H1 (cell line): ENCODE results near the gene KRT4. TPM values are rescaled to one million over a fixed set of nuclear protein-coding genes. Genes with fewer than 3 reads are reported as not detected.

ENCODE experiments used
- CTCF ChIA-PET: fragments of 300-600 bp; sonication (Branson Sonifier 250); formaldehyde crosslinking; loops from one replicate; lab custom pipeline; 2021; ENCODE audit not compliant: partially characterized antibody; lab: Charles Lee
- POLR2A ChIA-PET: fragments of 300-600 bp; sonication (Branson Sonifier 250); formaldehyde crosslinking; loops from one replicate; lab custom pipeline; 2021; ENCODE audit warnings: inconsistent platforms; ENCODE audit not compliant: partially characterized antibody; lab: Charles Lee
- DNase-seq, 2 experiments: peaks; one replicate each; pipeline versions ENCODE4 v3.0.0 to v3.0.0-alpha.2; 2010 to 2022; ENCODE audit warnings: low spot score in 2 of 2, low read depth in 1 of 2, mixed read lengths in 1 of 2
- FAIRE-seq: peaks from 2 replicates; lab custom pipeline; 2011; peaks lifted over from hg19 to GRCh38; lab: Jason Lieb, UNC
- H2AFZ ChIP-seq: 2 replicates; pipeline ENCODE4 v1.8.1; 2012; ENCODE audit warnings: low read length, inconsistent platforms
- H2AK5ac ChIP-seq: 2 replicates; pipeline ENCODE4 v1.6.1; 2013; ENCODE audit warnings: low read depth, low read length
- H2BK120ac ChIP-seq: replicated peaks from 2 replicates; pipeline ENCODE3; 2013; ENCODE audit warnings: low read depth, low read length, inconsistent platforms
- H2BK12ac ChIP-seq: 2 replicates; pipeline ENCODE4 v1.6.1; 2013; ENCODE audit warnings: low read depth, low read length
- H2BK15ac ChIP-seq: 2 replicates; pipeline ENCODE4 v1.6.1; 2013; ENCODE audit warnings: low read length
- H2BK20ac ChIP-seq: 2 replicates; pipeline ENCODE4 v1.6.1; 2013; ENCODE audit warnings: low read length
- H2BK5ac ChIP-seq: 2 replicates; pipeline ENCODE4 v1.6.1; 2013; ENCODE audit warnings: low read depth, low read length
- H3K14ac ChIP-seq: 2 replicates; pipeline ENCODE4 v1.6.1; 2013; ENCODE audit warnings: inconsistent platforms; ENCODE audit not compliant: insufficient read length
- H3K18ac ChIP-seq: 2 replicates; pipeline ENCODE4 v1.6.1; 2013; ENCODE audit warnings: low read length; ENCODE audit errors: extremely low read depth
- H3K23ac ChIP-seq: 2 replicates; pipeline ENCODE4 v1.6.1; 2013; ENCODE audit warnings: inconsistent platforms; ENCODE audit not compliant: insufficient read length
- H3K23me2 ChIP-seq: 2 replicates; pipeline ENCODE4 v1.6.1; 2013; ENCODE audit warnings: low read depth, low read length
- H3K27ac ChIP-seq: 2 replicates; pipeline ENCODE4 v1.6.1; 2011; ENCODE audit warnings: low read depth, low read length, inconsistent platforms
- H3K27me3 ChIP-seq, 4 experiments: replicated peaks in 1 of 4; 1 replicate in 1 of 4; 2 replicates in 3 of 4; pipeline versions ENCODE4 v1.6.1 to v1.8.1; 2011 to 2013; ENCODE audit warnings: low read length in 3 of 4, mild to moderate bottlenecking in 3 of 4, inconsistent platforms in 2 of 4, mixed read lengths in 2 of 4, moderate library complexity in 1 of 4; ENCODE audit not compliant: control insufficient read depth in 3 of 4, insufficient read depth in 3 of 4; ENCODE audit errors: extremely low read depth in 1 of 4
- H3K36me3 ChIP-seq, 4 experiments: 2 replicates each; pipeline versions ENCODE4 v1.6.1 to v1.8.1; 2011 to 2013; ENCODE audit warnings: mild to moderate bottlenecking in 4 of 4, low read length in 3 of 4, moderate library complexity in 2 of 4, control low read depth in 1 of 4, inconsistent platforms in 1 of 4; ENCODE audit not compliant: insufficient read depth in 4 of 4, control insufficient read depth in 2 of 4
- H3K4ac ChIP-seq: replicated peaks from 2 replicates; pipeline ENCODE3; 2013; ENCODE audit warnings: low read length, low read depth, mixed read lengths, inconsistent platforms; ENCODE audit not compliant: insufficient read length
- H3K4me1 ChIP-seq, 4 experiments: replicated peaks in 1 of 4; 1 replicate in 1 of 4; 2 replicates in 3 of 4; pipeline versions ENCODE4 v1.6.1 to v1.8.1; 2011 to 2013; ENCODE audit warnings: low read length in 3 of 4, inconsistent platforms in 2 of 4, mixed read lengths in 1 of 4; ENCODE audit not compliant: insufficient read depth in 4 of 4, control insufficient read depth in 3 of 4
- H3K4me2 ChIP-seq, 2 experiments: 2 replicates each; pipeline versions ENCODE4 v1.6.1 to v1.8.1; 2011 to 2013; ENCODE audit warnings: low read depth in 2 of 2, low read length in 2 of 2, control low read depth in 1 of 2, inconsistent platforms in 1 of 2, mild to moderate bottlenecking in 1 of 2; ENCODE audit not compliant: insufficient read depth in 1 of 2
- H3K4me3 ChIP-seq, 4 experiments: fragments of 200-600, 300-600 bp in 1 of 4; sonication (generic), shearing (Covaris generic), sonication (Bioruptor Twin) in 1 of 4; 2 replicates each; pipeline versions ENCODE4 v1.5.1 to v1.8.1; 2011 to 2016; ENCODE audit warnings: low read length in 4 of 4, low read depth in 3 of 4, control low read depth in 2 of 4, inconsistent platforms in 2 of 4, mild to moderate bottlenecking in 2 of 4, mixed read lengths in 1 of 4, moderate library complexity in 1 of 4; ENCODE audit not compliant: insufficient read depth in 2 of 4; ENCODE audit errors: extremely low read depth in 1 of 4
- H3K56ac ChIP-seq: replicated peaks from 2 replicates; pipeline ENCODE3; 2013; ENCODE audit warnings: low read depth, mild to moderate bottlenecking, mixed read lengths, low read length, inconsistent platforms; ENCODE audit not compliant: insufficient read length
- H3K79me1 ChIP-seq: 2 replicates; pipeline ENCODE4 v1.6.1; 2013; ENCODE audit warnings: low read depth, low read length, control low read depth
- H3K79me2 ChIP-seq, 2 experiments: 2 replicates each; pipeline versions ENCODE4 v1.6.1 to v1.8.1; 2012 to 2013; ENCODE audit warnings: low read length in 2 of 2, mild to moderate bottlenecking in 2 of 2, inconsistent platforms in 1 of 2; ENCODE audit not compliant: insufficient read depth in 2 of 2, control insufficient read depth in 1 of 2
- H3K9ac ChIP-seq, 4 experiments: replicated peaks in 1 of 4; 1 replicate in 1 of 4; 2 replicates in 3 of 4; pipeline versions ENCODE4 v1.6.1 to v1.8.1; 2011 to 2013; ENCODE audit warnings: low read depth in 3 of 4, low read length in 3 of 4, control low read depth in 2 of 4, mild to moderate bottlenecking in 2 of 4, moderate library complexity in 2 of 4, inconsistent platforms in 1 of 4; ENCODE audit errors: extremely low read depth in 1 of 4
- H3K9me3 ChIP-seq, 2 experiments: 2 replicates each; pipeline versions ENCODE4 v1.6.1 to v1.8.1; 2012 to 2013; ENCODE audit warnings: mild to moderate bottlenecking in 2 of 2, moderate library complexity in 2 of 2, control low read depth in 1 of 2, inconsistent platforms in 1 of 2, low read depth in 1 of 2, low read length in 1 of 2, mixed read lengths in 1 of 2; ENCODE audit not compliant: insufficient read depth in 2 of 2
- H4K20me1 ChIP-seq, 2 experiments: replicated peaks in 1 of 2; 2 replicates each; pipeline versions ENCODE3 to v1.8.1; 2011 to 2013; ENCODE audit warnings: inconsistent platforms in 2 of 2, low read length in 2 of 2, mild to moderate bottlenecking in 1 of 2; ENCODE audit not compliant: insufficient read depth in 2 of 2, control insufficient read depth in 1 of 2
- H4K5ac ChIP-seq: 2 replicates; pipeline ENCODE4 v1.6.1; 2013; ENCODE audit warnings: low read length, low read depth, mixed read lengths, inconsistent platforms; ENCODE audit not compliant: insufficient read length
- H4K8ac ChIP-seq: 2 replicates; pipeline ENCODE4 v1.8.0; 2013; ENCODE audit warnings: mild to moderate bottlenecking, moderate library complexity, low read length, inconsistent platforms; ENCODE audit not compliant: insufficient read depth; ENCODE audit errors: extremely low read depth
- H4K91ac ChIP-seq: replicated peaks from 2 replicates; pipeline ENCODE3; 2013; ENCODE audit warnings: low read length, mixed read lengths, inconsistent platforms; ENCODE audit not compliant: insufficient read length
- ASH2L ChIP-seq: fragments of 200-600, 300-600 bp; sonication (generic); IDR thresholded peaks from one replicate; pipeline ENCODE4 v1.7.1; 2017; ENCODE audit warnings: low read length
- BACH1 ChIP-seq: IDR thresholded peaks from 2 replicates; pipeline ENCODE4 v1.6.1; 2012; ENCODE audit warnings: low read length, improper control_type of control experiment
- CBX8 ChIP-seq: fragments of 300-800, 300-1000 bp; sonication (generic); IDR thresholded peaks from 2 replicates; pipeline ENCODE4 v1.7.1; 2016; ENCODE audit warnings: low read depth, low read length, borderline replicate concordance
- CEBPB ChIP-seq: IDR thresholded peaks from 2 replicates; pipeline ENCODE4 v1.6.1; 2012; ENCODE audit warnings: low read depth, low read length
- CHD1 ChIP-seq: IDR thresholded peaks from 2 replicates; pipeline ENCODE4 v1.6.1; 2012; ENCODE audit warnings: low read depth, low read length, improper control_type of control experiment
- EGR1 ChIP-seq: IDR thresholded peaks from 2 replicates; pipeline ENCODE4 v1.6.1; 2011; ENCODE audit warnings: low read depth, low read length, borderline replicate concordance
- EP300 ChIP-seq, 2 experiments: IDR thresholded peaks; 1 replicate in 1 of 2; 2 replicates in 1 of 2; pipeline ENCODE4 v1.6.1; 2011 to 2012; ENCODE audit warnings: low read depth in 2 of 2, low read length in 2 of 2, mild to moderate bottlenecking in 2 of 2, borderline replicate concordance in 1 of 2, inconsistent platforms in 1 of 2, moderate library complexity in 1 of 2
- EZH2 ChIP-seq: fragments of 200-600 bp; sonication (generic); IDR thresholded peaks from 2 replicates; pipeline ENCODE4 v1.7.1; 2012; ENCODE audit warnings: low read depth, mild to moderate bottlenecking, moderate library complexity, low read length, inconsistent platforms; ENCODE audit not compliant: severe bottlenecking
- GTF2F1 ChIP-seq: IDR thresholded peaks from 2 replicates; pipeline ENCODE4 v1.6.1; 2012; ENCODE audit warnings: low read depth, low read length, improper control_type of control experiment, borderline replicate concordance
- MAFK ChIP-seq: IDR thresholded peaks from 2 replicates; pipeline ENCODE4 v1.6.1; 2012; ENCODE audit warnings: low read depth, mild to moderate bottlenecking, improper control_type of control experiment, low read length
- RFX5 ChIP-seq: IDR thresholded peaks from 2 replicates; pipeline ENCODE4 v1.6.1; 2011; ENCODE audit warnings: low read depth, low read length, improper control_type of control experiment, borderline replicate concordance
- SRF ChIP-seq: IDR thresholded peaks from 2 replicates; pipeline ENCODE4 v1.6.1; 2011; ENCODE audit warnings: mild to moderate bottlenecking, low read depth, low read length, moderate library complexity
- WGBS, 2 experiments: shearing (Covaris generic) in 1 of 2; methylation state at CpG; one replicate each; pipeline versions ENCODE4 v1.1.6 to v1.1.7; 2013 to 2015; ENCODE audit warnings: low lambda C conversion rate in 2 of 2, mixed read lengths in 2 of 2, inconsistent platforms in 1 of 2, low coverage in 1 of 2, missing lambda C conversion rate in 1 of 2; ENCODE audit not compliant: insufficient replicate concordance in 2 of 2, insufficient coverage in 1 of 2, insufficient read length in 1 of 2; ENCODE audit errors: extremely low coverage in 1 of 2, missing lambda C conversion rate in 1 of 2; 5-methylcytosine and 5-hydroxymethylcytosine counted together
- polyA plus RNA-seq, 7 experiments: library from polyadenylated mRNA; depleted of rRNA in 3 of 7; stranded (reverse) in 5 of 7; unstranded in 2 of 7; fragments of >200 nt in 5 of 7; fragments of 200-250 nt in 2 of 7; gene quantifications; 1 replicate in 5 of 7; 2 replicates in 1 of 7; 4 replicates in 1 of 7; pipeline versions ENCODE4 v1.2.1 to v1.2.3, GENCODE V29; 2011 to 2013; ENCODE audit warnings: missing spikeins in 2 of 7, mixed read lengths in 2 of 7
- total RNA-seq: library from RNA; stranded (reverse); fragmentation: NEBNext Ultra II Directional; extraction: Animal tissue kit (Norgen Biotek cat#: 25700); gene quantifications from 2 replicates; pipeline ENCODE4 v1.2.1, GENCODE V29; 2021
- TF ChIP-seq, protein P1 (sequence below): IDR thresholded peaks from 2 replicates; pipeline ENCODE4 v1.6.1; 2011; ENCODE audit warnings: low read length, improper control_type of control experiment

The KRT4 gene
- total and polyA plus RNA-seq, 2 of the 8 experiments (the other 6 are each of a cell fraction or from before 2014, with no cell fraction given) = not detected

- H4K91ac ChIP-seq = no peak overlapping the region
- no peak overlapping the region for H4K5ac ChIP-seq
- no peaks in the 10 kb centered on the region for H3K79me1 ChIP-seq
- H3K18ac ChIP-seq = no peak overlapping the region
- H2BK20ac ChIP-seq = no peak overlapping the region
- no peaks in the 10 kb centered on the region for H3K27me3 ChIP-seq
- H3K36me3 ChIP-seq = no peaks in the 10 kb centered on the region
- DNase-seq (no peak), FAIRE-seq (no peak)
- no peak overlapping the region for H2BK12ac ChIP-seq
- ChIA-PET POLR2A (interaction anchor here (1.1 to 1.5 kb wide), 2 partner anchors 33 to 103 kb away, joined by 3 to 4 read pairs; partner anchors contain the start of gene KRT3), CTCF (interaction anchor here (1.3 to 1.4 kb wide), 2 partner anchors 73 to 181 kb away, joined by 4 read pairs; no protein-coding TSS in a partner anchor)
- H3K4me2 ChIP-seq = no peak overlapping the region
- no peak overlapping the region for H2BK120ac ChIP-seq
- no peak overlapping the region for H2BK15ac ChIP-seq
- no peak overlapping the region for H2BK5ac ChIP-seq
- H3K14ac ChIP-seq = no peak overlapping the region
- no peak overlapping the region for H3K23ac ChIP-seq
- H3K79me2 ChIP-seq = no peaks in the 10 kb centered on the region
- no peak overlapping the region for H3K4me3 ChIP-seq
- no peak overlapping the region for H3K9ac ChIP-seq
- no peak overlapping the region for H3K4ac ChIP-seq
- no peaks in the 10 kb centered on the region for H4K20me1 ChIP-seq
- 81% methylated on average over 9 of the region's 9 CpGs; no CpG with 5 or more reads in 1 of the 2 experiments for WGBS, 2 experiments
- no peak overlapping the region for H4K8ac ChIP-seq
- no peak overlapping the region for H3K27ac ChIP-seq
- no peak overlapping the region for H2AK5ac ChIP-seq
- H2AFZ ChIP-seq = no peak overlapping the region
- H3K56ac ChIP-seq = no peak overlapping the region
- H3K23me2 ChIP-seq = no peaks in the 10 kb centered on the region
- no peaks in the 10 kb centered on the region for H3K4me1 ChIP-seq
- peaks cover 11 to 21% of the 10 kb centered on the region in 2 experiments; a peak in 2 of 4 replicates for H3K9me3 ChIP-seq
- TF ChIP-seq SRF (no peak), MAFK (no peak), EGR1 (no peak), EP300 (IDR thresholded peaks at IDR 0.05; ENCODE audit: borderline replicate concordance in 1 of 2, low read depth in 2 of 2, low read length in 2 of 2) (no peak), CBX8 (no peak), GTF2F1 (no peak), EZH2 (no peak), CHD1 (no peak), RFX5 (no peak), BACH1 (no peak), ASH2L (no peak), CEBPB (no peak)
- TF ChIP-seq, protein P1, sequence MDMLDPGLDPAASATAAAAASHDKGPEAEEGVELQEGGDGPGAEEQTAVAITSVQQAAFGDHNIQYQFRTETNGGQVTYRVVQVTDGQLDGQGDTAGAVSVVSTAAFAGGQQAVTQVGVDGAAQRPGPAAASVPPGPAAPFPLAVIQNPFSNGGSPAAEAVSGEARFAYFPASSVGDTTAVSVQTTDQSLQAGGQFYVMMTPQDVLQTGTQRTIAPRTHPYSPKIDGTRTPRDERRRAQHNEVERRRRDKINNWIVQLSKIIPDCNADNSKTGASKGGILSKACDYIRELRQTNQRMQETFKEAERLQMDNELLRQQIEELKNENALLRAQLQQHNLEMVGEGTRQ = no peak
These were observed 50.8 kb downstream of the KRT4 start for GRCh38 chr12:52763036-52763659.
